Liver (tissue), 9 donors: ENCODE measurements around the gene MEAK7. TPM values are rescaled to one million over a fixed set of nuclear protein-coding genes. Genes with fewer than 3 reads are reported as not detected.

Experiments
- DNase-seq: peaks from one replicate; pipeline ENCODE4 v3.0.0-alpha.2; 2017; ENCODE audit warnings: low spot score
- H3K27ac ChIP-seq, 2 donors: one replicate each; pipeline ENCODE4 v1.7.0; 2013; ENCODE audit warnings: inconsistent platforms in 2 of 2, low read length in 2 of 2, control low read depth in 1 of 2, low read depth in 1 of 2, mild to moderate bottlenecking in 1 of 2
- H3K27me3 ChIP-seq, 4 donors: one replicate each; pipeline versions ENCODE4 v1.6.1 to v1.7.0; 2013; ENCODE audit warnings: low read length in 3 of 4, inconsistent platforms in 1 of 4, mild to moderate bottlenecking in 1 of 4, moderate library complexity in 1 of 4; ENCODE audit not compliant: control insufficient read depth in 4 of 4, insufficient read depth in 4 of 4
- H3K36me3 ChIP-seq, 4 donors: one replicate each; pipeline versions ENCODE4 v1.6.1 to v1.7.0; 2013; ENCODE audit warnings: low read length in 3 of 4, mild to moderate bottlenecking in 3 of 4, low read depth in 1 of 4, moderate library complexity in 1 of 4; ENCODE audit not compliant: control insufficient read depth in 4 of 4, insufficient read depth in 3 of 4
- H3K4me1 ChIP-seq, 4 donors: one replicate each; pipeline versions ENCODE4 v1.6.1 to v1.7.0; 2013; ENCODE audit warnings: low read length in 3 of 4, mild to moderate bottlenecking in 3 of 4, moderate library complexity in 1 of 4; ENCODE audit not compliant: control insufficient read depth in 4 of 4, insufficient read depth in 4 of 4
- H3K4me3 ChIP-seq, 3 donors: one replicate each; pipeline versions ENCODE4 v1.6.1 to v1.7.0; 2013; ENCODE audit warnings: low read length in 3 of 3, control low read depth in 1 of 3, low read depth in 1 of 3, mild to moderate bottlenecking in 1 of 3
- H3K9ac ChIP-seq, 2 donors: one replicate each; pipeline ENCODE4 v1.7.0; 2013; ENCODE audit warnings: low read length in 2 of 2, mild to moderate bottlenecking in 2 of 2, moderate library complexity in 2 of 2, control low read depth in 1 of 2, low read depth in 1 of 2
- H3K9me3 ChIP-seq, 4 donors: one replicate each; pipeline versions ENCODE4 v1.6.1 to v1.7.0; 2013; ENCODE audit warnings: low read length in 3 of 4; ENCODE audit not compliant: control insufficient read depth in 4 of 4
- EGR1 ChIP-seq, 2 donors: IDR thresholded peaks; 2 replicates each; pipeline ENCODE4 v1.6.1; 2016 to 2018; ENCODE audit warnings: antibody characterized with exemption in 2 of 2, low read depth in 2 of 2
- FOXA1 ChIP-seq: IDR thresholded peaks from 2 replicates; pipeline ENCODE4 v1.6.1; 2016; ENCODE audit warnings: antibody characterized with exemption
- FOXA2 ChIP-seq: IDR thresholded peaks from 2 replicates; pipeline ENCODE4 v1.6.1; 2016; ENCODE audit warnings: antibody characterized with exemption
- GABPA ChIP-seq, 2 donors: IDR thresholded peaks in 1 of 2; conservative IDR thresholded peaks in 1 of 2; 2 replicates each; pipeline ENCODE4 v1.6.1; 2016; ENCODE audit warnings: antibody characterized with exemption in 2 of 2, mild to moderate bottlenecking in 1 of 2, moderate library complexity in 1 of 2
- HNF4A ChIP-seq, 2 donors: conservative IDR thresholded peaks; 2 replicates each; pipeline ENCODE4 v1.6.1; 2016; ENCODE audit warnings: antibody characterized with exemption in 2 of 2, mild to moderate bottlenecking in 2 of 2
- JUND ChIP-seq, 2 donors: IDR thresholded peaks; 2 replicates each; pipeline ENCODE4 v1.6.1; 2016; ENCODE audit warnings: antibody characterized with exemption in 2 of 2
- MAX ChIP-seq: IDR thresholded peaks from 2 replicates; pipeline ENCODE4 v1.6.1; 2016; ENCODE audit warnings: antibody characterized with exemption
- NR2F2 ChIP-seq: IDR thresholded peaks from 2 replicates; pipeline ENCODE4 v1.6.1; 2016; ENCODE audit warnings: antibody characterized with exemption
- RAD21 ChIP-seq, 2 donors: IDR thresholded peaks; 2 replicates each; pipeline ENCODE4 v1.6.1; 2016; ENCODE audit warnings: antibody characterized with exemption in 2 of 2, mild to moderate bottlenecking in 2 of 2
- REST ChIP-seq: IDR thresholded peaks from 2 replicates; pipeline ENCODE4 v1.6.1; 2016; ENCODE audit warnings: antibody characterized with exemption, mild to moderate bottlenecking
- RXRA ChIP-seq, 2 donors: IDR thresholded peaks; 2 replicates each; pipeline ENCODE4 v1.6.1; 2017 to 2018; ENCODE audit warnings: antibody characterized with exemption in 2 of 2, mild to moderate bottlenecking in 1 of 2
- SP1 ChIP-seq: IDR thresholded peaks from 2 replicates; pipeline ENCODE4 v1.6.1; 2018; ENCODE audit warnings: antibody characterized with exemption, mild to moderate bottlenecking
- YY1 ChIP-seq: IDR thresholded peaks from 2 replicates; pipeline ENCODE4 v1.6.1; 2016; ENCODE audit warnings: antibody characterized with exemption, mild to moderate bottlenecking
- ZBTB33 ChIP-seq: IDR thresholded peaks from 2 replicates; pipeline ENCODE4 v1.6.1; 2016; ENCODE audit warnings: antibody characterized with exemption
- WGBS: extraction: QIAGEN DNeasy Blood & Tissue Kit; methylation state at CpG from one replicate; pipeline ENCODE4 v1.1.7; 2013; 5-methylcytosine and 5-hydroxymethylcytosine counted together
- polyA plus RNA-seq, 2 donors: library from polyadenylated mRNA; stranded (reverse) in 1 of 2; unstranded in 1 of 2; fragments of 200-250 nt in 1 of 2; fragments of >200 nt in 1 of 2; fragmentation: Nextera tagmentation in 1 of 2; extraction: Ambion mirVana in 1 of 2; gene quantifications; one replicate each; pipeline versions ENCODE4 v1.2.1 to v1.2.3, GENCODE V29; 2013 to 2015
- total RNA-seq, 2 donors: library from RNA; depleted of rRNA; stranded (reverse); fragments of >200 nt; gene quantifications; one replicate each; pipeline ENCODE4 v1.2.3, GENCODE V29; 2014
- donor health status: healthy.
- donor health status: healthy.
- donor health status: healthy.
- donor health status: healthy.
- donor health status: healthy.

The MEAK7 gene
- total and polyA plus RNA-seq, 4 donors, result 1.3 to 4.0 (median 2.2) TPM

- WGBS, result 96% methylated on average over 5 of the region's 5 CpGs
- H3K9ac ChIP-seq, result no peak overlapping the region
- H3K27ac ChIP-seq, result no peak overlapping the region
- H3K36me3 ChIP-seq, result no peaks in the 10 kb centered on the region
- H3K27me3 ChIP-seq, result no peaks in the 10 kb centered on the region
- no peaks in the 10 kb centered on the region for H3K9me3 ChIP-seq
- no peak overlapping the region for H3K4me3 ChIP-seq
- H3K4me1 ChIP-seq, result peaks cover 0 to 2% (median 0%) of the 10 kb centered on the region in 4 donors
- DNase-seq, result no peak
- TF ChIP-seq JUND (IDR thresholded peaks at IDR 0.05) (no peak), RAD21 (IDR thresholded peaks at IDR 0.05) (no peak), ZBTB33 (no peak)
Observed at GRCh38 chr16:84534815-84535214, 30.4 kb upstream of the MEAK7 start.

GRCh38 chr16:84532855-84533486 lies 28.5 kb upstream of the MEAK7 start:
- no peak overlapping the region for H3K4me3 ChIP-seq
- H3K27me3 ChIP-seq, result no peaks in the 10 kb centered on the region
- H3K27ac ChIP-seq, result peak overlapping the region; percentile 19 to 62
- DNase-seq, result no peak
- TF ChIP-seq SP1 (no peak), HNF4A (conservative IDR thresholded peaks at IDR 0.05) (no peak), REST (no peak), GABPA (IDR thresholded peaks at IDR 0.05 in 1 of 2, conservative IDR thresholded peaks at IDR 0.05 in 1 of 2) (no peak), RXRA (IDR thresholded peaks at IDR 0.05) (no peak), NR2F2 (no peak)
- no peaks in the 10 kb centered on the region for H3K36me3 ChIP-seq
- WGBS, result 73% methylated on average over 11 of the region's 11 CpGs
- peaks cover 0 to 2% (median 0%) of the 10 kb centered on the region in 4 donors for H3K4me1 ChIP-seq
- no peak overlapping the region for H3K9ac ChIP-seq
- H3K9me3 ChIP-seq, result no peaks in the 10 kb centered on the region

GRCh38 chr16:84532291-84532724 lies 27.8 kb upstream of the MEAK7 start:
- no peak overlapping the region for H3K9ac ChIP-seq
- H3K4me3 ChIP-seq, result no peak overlapping the region
- H3K27me3 ChIP-seq, result no peaks in the 10 kb centered on the region
- no peaks in the 10 kb centered on the region for H3K36me3 ChIP-seq
- no peak for DNase-seq
- no peaks in the 10 kb centered on the region for H3K9me3 ChIP-seq
- peaks cover 0 to 2% (median 0%) of the 10 kb centered on the region in 4 donors for H3K4me1 ChIP-seq
- 62% methylated on average over 10 of the region's 10 CpGs for WGBS
- peak overlapping the region; percentile 19 to 62 for H3K27ac ChIP-seq
- TF ChIP-seq ZBTB33 (no peak), FOXA2 (no peak), MAX (peak; percentile 69), RAD21 (IDR thresholded peaks at IDR 0.05) (peak in 1 of 2 donors; percentile 33), RXRA (IDR thresholded peaks at IDR 0.05) (peak; percentile 39 to 61), EGR1 (IDR thresholded peaks at IDR 0.05; ENCODE audit: low read depth in 2 of 2) (peak in 1 of 2 donors; percentile 14), NR2F2 (peak; percentile 95), JUND (IDR thresholded peaks at IDR 0.05) (peak in 1 of 2 donors; percentile 9), FOXA1 (no peak), SP1 (peak; percentile 67), GABPA (IDR thresholded peaks at IDR 0.05 in 1 of 2, conservative IDR thresholded peaks at IDR 0.05 in 1 of 2) (peak in 1 of 2 donors; percentile 7), REST (no peak), YY1 (peak; percentile 36)
